ENCODE results near the gene TPH1.
"Not testable (repeated sequence)": the region's sequence is repeated elsewhere in the genome, so short reads cannot be mapped to it uniquely, and the experiment has no call there.

Gene TPH1

DNA sequence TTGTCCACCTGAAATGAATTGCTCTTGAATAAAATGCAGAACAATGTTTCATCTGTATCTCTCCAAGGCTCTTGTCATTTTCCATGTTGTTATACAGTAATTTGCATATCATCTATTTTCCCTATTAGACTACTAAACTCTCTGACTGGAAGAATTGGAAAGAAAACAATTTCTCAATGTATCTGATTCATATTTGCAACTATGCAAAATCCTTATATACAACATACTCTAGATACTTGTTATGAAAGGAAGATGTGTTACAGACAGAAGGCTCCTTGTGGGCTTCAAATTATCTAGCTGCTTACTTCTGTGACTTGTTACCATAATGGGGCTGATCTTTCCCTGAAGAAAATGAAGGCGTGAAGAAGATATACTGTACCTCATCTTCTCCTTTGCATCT lies 23.6 kb downstream of the TPH1 start:
- DNase-seq (ENCODE audit: low spot score), result no peak

- DNase-seq (ENCODE audit: low spot score), result no peak
Observed at GRCh38 chr11:18019650-18020049, 26.4 kb downstream of the TPH1 start.

DNA sequence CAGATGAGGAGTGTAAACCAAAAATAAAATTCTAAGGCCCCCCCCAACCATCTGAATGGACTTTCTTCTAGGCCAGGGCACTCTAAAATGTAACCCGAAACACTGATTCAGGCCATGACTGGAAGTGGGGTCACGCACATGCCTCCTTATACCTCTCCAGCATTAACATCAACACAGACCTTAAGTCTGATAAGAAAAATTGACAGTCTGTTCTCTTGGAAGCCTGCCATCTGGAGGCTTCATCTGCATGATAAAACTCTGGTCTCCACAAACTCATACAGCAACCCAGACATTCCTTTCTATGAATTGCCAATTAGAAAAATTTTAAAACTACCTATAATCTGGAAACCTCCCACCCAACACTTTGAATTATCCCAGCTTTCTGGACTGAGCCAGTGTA lies 29.3 kb downstream of the TPH1 start:
- no peak for DNase-seq (ENCODE audit: low spot score)

- no peak for DNase-seq (ENCODE audit: low spot score)
Observed at GRCh38 chr11:18014876-18015275, 31.2 kb downstream of the TPH1 start.

GRCh38 chr11:18013790-18014507 lies 32.1 kb downstream of the TPH1 start:
- no peak for DNase-seq (ENCODE audit: low spot score)

DNA sequence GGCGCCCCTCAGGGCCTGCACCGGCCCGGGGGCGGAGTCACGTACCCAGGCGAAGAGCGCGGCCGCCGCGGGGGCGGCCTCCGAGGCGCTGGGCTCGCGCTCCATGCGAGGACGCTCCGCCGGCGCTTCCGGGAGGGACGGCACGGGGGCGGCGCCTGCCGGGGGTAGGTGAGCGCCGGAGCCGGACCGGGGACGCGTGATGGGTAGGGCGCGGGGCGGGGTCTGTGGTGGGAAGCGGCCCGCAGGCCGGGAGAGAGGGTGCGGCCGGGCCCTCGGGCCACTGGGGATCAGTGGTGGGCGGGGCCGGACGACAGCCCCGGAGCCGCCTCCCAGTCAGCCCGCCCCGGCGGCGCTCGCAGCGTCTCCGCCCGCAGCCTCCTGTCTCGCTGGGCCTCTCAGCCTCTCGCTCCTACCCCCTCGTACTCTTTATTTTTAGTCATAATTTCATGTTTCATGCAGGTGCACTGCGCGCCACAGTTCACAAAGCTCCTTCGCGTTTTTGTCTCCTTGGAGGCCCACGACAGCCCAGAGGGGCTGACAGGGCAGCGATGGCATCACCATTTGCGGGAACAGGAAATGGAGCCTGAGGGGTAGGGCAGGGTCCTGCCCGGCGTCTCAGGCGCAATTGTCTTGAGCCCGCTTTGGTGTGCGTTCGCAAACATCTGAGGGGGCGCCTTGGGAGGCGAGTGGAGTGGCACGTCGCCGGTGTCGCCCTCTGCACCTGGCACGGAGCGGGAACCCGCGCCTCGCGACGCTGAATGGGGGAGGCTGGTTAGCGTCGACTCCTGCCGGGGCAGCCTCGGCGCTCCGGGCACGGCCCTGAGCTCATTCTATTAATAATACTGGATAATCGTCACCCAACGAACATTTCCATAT lies 32.9 kb downstream of the TPH1 start, which contains the start of gene SERGEF:
Gene SERGEF (minus strand): TSS at position 142 of the 876 bp plus-strand sequence. CDS start 37 bp downstream, at position 105.
- peak; percentile 82 for DNase-seq (ENCODE audit: low spot score)

- peak; percentile 17 for DNase-seq (ENCODE audit: low spot score)
Observed at GRCh38 chr11:18012122-18012905, 33.8 kb downstream of the TPH1 start.

DNA sequence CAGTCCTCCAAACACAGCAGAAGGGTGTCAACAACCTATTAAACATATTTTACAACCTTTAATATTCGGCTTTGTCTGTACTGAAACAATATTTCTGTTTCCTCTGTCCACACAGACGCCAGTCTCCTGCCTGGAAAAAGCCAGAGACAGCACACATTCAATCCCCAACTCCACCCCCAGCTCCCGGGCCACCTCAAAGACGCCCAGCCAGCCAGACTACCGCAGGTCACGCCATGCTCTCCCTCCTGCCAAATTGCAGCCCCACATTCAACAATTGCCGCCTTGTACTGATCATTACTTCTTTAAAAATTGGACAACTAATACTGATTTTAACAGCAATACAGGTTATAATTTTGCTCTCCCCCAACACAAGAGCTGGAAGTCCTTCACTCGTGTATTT lies 34.4 kb downstream of the TPH1 start:
- no peak for DNase-seq (ENCODE audit: low spot score)

DNA sequence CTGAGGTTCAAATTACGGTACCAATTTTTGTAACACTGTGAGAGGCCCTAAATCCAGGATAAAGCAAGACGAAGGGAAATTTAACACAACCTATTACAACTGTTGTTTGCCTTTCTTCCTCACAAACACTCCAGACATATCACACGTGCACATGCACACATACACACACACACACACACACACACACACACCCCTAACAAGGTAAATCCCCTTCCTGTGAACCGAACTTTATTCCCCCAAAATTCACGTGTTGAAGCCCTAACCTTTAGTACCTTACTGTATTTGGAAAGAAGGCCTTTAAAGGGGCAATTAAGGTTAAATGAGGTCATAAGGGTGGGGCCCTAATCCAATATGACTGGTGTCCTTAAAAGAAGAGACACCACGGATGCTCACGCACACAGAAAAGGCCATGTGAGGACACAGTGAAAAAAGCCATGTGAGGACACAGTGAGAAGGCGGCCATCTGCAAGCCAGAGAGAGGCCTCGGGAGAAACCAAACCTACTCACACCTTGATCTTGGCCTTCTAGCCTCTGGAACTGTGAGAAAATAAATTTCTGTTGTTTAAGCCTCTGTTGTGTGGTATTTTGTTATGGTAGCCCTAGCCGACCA lies 35.0 kb downstream of the TPH1 start:
- no peak for DNase-seq (ENCODE audit: low spot score)

DNA sequence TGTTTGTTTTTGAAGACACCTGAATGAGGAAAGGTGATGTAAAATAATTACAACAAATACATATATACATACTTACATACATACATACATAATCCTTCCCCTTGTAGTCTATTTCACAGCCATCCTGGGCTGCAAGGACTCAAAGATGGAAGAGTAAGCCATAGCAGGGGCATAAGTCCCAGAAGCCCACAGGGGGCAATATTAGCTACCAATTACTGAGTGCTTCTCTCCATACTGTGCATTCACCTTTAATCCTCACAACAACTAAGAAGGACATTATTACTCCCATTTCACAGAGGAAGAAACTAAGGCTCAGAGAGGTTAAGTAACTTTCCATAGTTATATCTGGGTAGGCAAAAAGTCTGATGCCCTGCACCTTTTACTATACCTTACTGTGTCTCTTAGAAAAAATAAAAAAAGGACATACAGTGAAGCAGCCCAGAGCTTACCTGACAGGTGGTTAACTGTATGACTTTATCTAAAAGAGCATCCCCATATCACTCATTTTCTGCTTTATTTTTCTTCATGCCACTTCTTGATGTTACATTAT lies 35.9 kb downstream of the TPH1 start:
- DNase-seq (ENCODE audit: low spot score), result no peak

- no peak for DNase-seq (ENCODE audit: low spot score)
Observed at GRCh38 chr11:18005376-18006129, 40.5 kb downstream of the TPH1 start.

- DNase-seq (ENCODE audit: low spot score), result no peak
Observed at GRCh38 chr11:18001191-18001590, 44.9 kb downstream of the TPH1 start.

GRCh38 chr11:18000760-18001159 lies 45.3 kb downstream of the TPH1 start:
- DNase-seq (ENCODE audit: low spot score), result no peak

DNA sequence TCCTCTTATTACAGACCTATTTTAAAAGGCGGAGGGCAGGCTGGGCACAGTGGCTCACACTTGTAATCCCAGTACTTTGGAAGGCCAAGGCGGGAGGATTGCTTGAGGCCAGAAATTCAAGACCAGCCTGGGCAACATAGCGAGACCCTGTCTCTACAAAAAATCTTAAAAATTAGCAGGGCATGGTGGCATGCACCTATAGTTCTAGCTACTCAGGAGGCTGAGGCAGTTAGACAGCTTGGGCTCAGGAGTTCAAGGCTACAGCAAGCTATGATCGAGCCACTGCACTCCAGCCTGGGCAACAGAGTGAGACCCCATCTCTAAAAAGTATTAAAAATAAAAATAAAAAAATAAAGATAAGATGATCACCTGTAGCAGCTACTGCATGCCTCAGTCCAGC lies 45.9 kb downstream of the TPH1 start:
- DNase-seq (ENCODE audit: low spot score), result not testable (repeated sequence)

All from hepatic stellate cell (primary cell).